Stimulated activated CD8-positive, alpha-beta memory T cell treated with anti-CD3 and anti-CD28 coated beads, Interleukin-12 subunit alpha, Interleukin-12 subunit beta, amount 100 ng/mL, for 24 hours (primary cell): ENCODE results near the gene ZNF609.
"Not testable (repeated sequence)": the region's sequence is repeated elsewhere in the genome, so short reads cannot be mapped to it uniquely, and the experiment has no call there.

Experiments used
- DNase-seq: peaks from one replicate; pipeline ENCODE4 v3.0.0-alpha.2; 2020; ENCODE audit errors: extremely low read depth

ZNF609 gene

DNA sequence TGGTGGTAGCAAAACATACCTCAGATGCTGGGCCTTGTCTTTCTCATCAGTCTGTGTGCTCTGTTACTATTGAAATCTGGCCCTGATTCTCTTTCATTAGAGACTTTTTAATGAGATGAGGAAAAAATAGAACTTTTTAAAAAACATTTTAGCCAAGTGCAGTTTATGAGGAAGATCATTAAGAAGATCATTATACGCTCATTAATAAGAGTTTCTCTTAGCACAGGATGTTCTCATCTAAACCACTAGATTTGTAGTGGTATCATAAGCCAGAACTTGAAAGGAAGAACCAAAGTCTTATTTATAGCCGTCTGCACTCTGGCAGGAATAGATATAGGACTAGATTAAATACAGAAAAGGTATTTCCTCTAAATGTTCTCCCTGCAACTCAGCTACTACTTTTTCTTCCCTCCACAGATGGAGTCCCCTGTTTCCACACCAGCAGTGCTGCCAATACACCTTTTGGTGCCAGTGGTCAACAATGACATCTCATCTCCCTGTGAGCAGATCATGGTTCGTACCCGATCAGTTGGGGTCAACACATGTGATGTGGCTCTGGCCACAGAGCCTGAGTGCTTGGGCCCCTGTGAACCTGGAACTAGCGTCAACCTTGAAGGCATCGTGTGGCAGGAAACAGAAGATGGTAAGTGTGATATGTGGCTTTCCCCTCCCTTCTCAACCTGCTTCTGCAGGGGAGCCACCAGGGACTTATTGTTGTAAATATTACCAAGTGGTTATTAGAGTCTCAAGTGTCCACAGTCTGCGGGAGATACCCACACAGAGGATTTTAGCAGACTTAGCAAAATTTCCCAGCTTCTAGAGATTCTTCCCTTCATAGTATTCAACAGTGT is 162.3 kb downstream of the ZNF609 start:
- no peak for DNase-seq

DNA sequence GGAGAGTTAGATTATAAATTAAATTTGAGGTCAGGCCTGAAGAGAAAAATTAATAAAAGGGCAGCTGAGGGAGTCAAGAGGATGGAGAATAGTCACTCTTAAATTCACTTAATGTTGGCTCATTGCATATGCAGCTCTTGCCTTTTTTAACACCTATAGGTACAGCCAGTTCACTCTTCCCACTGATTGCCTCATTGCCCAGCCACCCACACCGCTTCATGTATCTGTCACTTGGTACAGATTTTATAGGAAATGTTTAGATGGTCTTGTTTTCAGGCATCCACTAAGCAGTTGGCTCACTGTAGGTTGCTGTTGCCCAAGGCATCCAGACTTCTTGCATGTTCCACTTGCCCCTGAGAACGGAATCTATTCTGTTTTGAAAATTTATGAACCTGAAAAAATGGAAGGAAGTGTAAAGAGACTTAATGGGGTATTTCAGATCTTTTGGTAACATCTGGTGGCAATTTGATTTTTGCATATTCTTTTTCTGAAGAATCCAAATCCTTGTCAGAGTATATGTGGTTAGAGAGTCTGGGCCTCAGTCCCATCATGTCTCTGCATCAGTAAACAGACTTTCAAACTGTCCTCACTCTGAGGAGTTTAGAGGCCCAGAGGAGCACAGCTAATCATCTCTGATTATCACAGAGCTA is 163.1 kb downstream of the ZNF609 start:
- no peak for DNase-seq

DNA sequence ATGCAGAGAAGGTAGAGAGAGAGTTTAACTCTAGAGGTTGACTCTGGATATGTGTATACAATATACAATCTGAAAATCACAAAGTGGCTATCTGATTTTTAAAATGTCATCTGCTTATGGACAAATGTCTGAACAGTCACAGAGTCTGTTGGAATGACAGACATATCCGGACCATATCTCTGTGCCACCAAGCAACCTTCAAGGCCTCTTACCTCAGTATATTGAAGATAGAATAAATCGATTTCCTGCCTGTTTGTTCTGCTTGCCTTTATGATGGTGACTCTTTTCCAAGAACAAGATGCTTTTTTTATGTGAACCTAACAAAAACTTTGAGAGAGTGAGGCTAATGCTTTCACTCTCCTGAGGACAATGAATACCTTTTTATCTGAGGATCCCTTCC is 163.9 kb downstream of the ZNF609 start:
- no peak for DNase-seq

DNA sequence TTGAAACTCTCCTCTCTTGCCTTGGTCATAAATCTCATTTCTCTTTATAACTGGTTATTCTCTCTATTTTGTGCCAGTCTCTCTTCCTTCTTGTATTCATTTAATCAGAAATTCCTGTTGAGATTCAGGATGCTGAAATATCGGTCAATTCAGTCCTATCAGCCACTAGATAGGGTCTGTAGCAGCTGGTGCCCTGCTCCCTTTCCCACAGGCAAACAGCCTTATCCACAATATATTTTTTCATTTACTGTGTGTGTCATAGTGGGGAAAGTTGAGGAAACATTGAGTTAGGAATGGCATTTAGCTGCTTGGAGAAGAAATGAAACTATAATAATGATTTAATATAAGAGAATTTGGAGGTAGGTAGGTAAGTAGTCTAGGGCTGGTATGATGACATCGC is 168.7 kb downstream of the ZNF609 start:
- no peak for DNase-seq

DNA sequence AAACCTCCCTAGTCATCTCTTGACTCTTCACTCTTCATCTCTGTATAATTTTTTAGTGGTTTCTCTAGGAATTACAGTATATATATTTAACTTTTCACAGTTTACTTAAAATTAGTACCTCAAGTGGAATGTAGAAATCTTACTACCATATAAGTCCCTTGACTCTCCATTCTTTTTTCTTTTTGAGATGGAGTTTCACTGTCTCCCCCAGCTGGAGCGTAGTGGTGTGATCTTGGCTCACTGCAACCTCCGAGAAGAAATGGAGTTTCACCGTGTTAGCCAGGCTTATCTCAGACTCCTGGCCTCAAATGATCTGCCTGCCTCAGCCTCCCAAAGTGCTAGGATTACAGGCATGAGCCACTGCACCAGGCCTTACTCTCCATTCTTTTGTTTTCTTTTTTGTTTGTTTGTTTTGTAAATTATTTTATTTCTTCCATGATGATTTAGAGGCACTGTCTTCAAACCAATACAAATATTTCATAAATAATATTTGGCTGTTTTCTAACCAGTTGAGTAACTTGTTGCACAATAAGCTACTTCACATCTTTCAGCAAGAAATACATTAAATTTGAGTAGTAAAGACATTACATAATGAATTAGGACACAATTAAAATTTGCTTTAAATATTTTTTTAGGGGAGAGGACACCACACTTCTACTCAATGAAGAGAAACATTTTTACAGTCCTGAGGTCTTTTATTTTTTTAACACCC is 170.2 kb downstream of the ZNF609 start:
- no peak for DNase-seq

DNA sequence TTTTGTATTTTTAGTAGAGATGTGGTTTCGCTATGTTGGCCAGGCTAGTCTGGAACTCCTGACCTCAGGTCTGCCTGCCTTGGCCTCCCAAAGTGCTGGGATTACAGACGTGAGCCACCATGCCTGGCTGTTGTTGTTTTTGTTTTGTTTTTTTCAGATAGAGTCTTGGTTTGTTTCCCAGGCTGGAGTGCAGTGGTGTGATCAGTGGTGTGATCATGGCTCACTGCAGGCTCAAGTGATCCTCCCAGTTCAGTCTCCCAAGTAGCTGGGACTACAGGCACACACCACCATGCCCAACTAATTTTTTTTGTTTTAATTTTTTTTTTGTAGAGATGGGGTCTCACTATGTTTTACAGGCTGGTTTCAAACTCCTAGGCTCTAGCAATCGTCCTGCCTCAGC is 172.3 kb downstream of the ZNF609 start:
- not testable (repeated sequence) for DNase-seq

DNA sequence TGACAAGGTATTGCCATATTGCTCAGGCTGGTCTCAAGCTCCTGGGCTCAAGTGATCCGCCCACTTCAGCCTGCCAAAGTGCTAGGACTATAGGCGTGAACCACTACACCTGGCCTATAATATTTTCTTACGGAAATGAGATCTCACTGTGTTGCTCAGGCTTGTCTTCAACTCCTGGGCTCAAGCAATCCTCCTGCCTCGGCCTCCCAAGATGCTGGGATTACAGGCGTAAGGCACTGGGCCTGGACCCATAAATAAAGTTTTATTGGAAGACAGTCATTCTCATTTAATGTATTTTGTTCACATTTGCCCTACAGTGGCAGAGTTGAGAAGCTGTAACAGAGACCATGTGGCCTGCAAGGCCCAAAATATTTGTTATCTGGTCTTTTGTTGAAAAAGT is 173.0 kb downstream of the ZNF609 start:
- no peak for DNase-seq

DNA sequence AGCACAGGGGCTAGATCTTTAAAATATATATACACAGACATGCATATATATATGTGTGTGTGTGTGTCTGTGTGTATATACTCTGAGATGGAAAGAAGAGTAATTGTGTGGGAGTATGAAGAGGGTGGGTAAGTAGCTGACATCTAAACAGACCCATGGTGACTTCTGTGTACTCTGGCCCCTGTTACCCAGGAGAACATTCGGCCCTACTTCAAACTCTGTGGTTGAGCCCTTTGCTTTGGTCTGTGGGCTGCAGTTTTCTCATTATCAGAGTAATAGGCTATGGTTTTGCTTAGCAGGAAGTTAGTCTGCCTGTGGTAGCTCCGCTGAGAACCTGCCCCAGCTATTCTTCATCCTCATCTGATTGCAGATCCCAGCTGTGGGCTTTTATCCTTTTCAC is 173.6 kb downstream of the ZNF609 start:
- no peak for DNase-seq

DNA sequence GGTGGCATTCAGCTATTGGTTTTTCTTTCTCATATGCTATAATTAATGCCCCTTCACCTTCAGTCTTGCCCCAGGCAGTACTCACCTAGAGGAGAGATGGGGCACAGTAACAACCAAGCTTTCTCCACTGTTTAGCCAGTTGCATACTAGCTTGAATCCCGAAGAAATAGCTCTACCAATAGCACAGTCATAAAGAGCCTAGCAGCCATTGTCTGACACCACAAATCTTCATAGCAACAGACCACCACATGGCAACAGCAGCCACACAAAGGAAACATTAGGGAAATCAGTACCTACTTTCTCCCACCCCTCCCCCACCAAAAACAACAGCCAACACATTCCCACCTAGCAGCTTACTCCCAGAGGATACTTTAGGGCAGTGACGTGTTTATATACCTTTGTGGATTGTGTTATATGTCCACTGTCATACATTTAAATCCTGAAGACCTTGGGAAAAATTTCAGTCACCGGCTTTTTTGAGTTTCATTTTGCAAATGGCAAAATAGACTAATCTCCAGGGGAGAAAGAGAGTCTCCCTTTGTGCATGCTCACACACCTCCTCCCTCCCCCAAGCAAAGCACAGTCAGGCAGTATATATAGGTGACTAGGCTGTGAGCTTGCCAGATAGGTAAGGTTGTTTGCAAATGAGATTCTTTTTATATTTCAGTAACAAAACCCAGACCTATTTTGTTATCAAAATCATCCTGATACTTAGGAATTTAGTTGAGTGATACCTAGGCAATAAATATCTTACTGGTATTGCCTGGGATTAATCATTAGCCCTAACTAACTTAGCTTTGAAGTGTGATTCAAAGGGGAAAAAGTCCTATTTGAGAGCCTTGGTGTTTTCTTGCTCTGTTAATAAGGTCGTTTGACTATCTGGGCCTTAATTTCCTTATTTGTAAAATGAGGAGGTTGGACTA is 174.5 kb downstream of the ZNF609 start:
- no peak for DNase-seq

DNA sequence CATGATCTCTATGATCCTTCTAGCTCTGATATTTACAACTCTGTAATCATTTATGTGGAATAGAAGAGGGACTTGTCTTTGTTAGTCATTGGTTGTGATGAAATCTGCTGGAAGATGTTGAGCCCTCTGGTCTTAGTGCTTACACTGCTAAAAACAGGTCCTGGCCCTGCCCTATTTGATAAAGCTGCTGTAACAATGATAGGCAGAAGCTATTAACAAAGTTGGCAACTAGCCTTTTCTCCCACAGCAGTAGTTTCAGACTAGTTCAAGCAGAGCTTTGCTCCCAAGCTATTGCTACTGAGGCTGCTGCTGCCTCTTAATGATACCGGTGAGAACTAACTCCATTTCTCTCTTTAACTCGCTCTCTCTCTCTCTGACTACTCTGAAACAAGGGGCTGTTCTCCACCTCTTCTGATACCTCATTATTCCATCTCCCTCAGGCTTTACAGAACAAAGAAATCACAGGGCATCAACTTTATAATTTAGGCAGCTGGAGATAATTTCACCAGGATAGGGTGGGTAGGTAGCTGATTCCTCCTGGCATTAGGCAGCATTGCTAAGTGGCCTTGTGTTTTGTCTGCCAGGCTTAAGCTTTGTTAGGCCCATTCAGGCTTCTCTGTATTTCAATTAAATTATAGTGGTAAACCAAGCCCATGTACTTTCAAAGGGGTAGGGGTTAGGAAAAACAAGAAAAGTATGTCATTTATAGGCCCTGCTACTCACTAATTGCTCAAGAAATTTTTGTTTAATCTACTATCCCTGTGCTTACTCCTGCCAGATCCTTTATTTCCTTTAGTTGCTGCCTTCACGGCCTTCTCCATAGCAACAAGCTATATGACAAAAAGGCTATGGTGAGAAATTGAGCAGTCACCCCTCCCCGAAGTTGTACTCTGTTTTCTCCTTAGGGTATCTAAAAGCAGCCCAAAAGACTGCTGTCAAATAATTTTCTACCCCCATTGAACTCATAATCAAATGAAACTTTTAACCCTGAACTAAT is 175.4 kb downstream of the ZNF609 start:
- DNase-seq = no peak

DNA sequence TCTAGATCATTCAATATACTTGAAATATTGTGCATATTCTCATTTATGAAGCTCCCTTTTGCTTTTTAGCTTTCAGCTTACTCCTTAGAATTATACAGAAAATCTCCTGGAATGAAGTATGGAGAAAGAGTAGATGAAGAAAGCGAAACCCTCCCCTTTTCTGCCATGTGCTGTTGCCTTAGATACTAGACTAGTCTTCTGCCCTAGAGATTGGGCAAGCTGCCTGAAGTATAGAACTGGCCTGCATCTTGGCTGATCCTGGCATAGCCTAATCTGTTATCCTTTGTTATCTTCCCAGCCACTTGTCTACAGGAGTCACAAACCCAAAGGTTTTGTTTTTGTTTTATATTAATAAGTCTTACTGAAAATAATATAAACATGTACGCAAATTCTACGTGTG is 176.2 kb downstream of the ZNF609 start:
- no peak for DNase-seq

DNA sequence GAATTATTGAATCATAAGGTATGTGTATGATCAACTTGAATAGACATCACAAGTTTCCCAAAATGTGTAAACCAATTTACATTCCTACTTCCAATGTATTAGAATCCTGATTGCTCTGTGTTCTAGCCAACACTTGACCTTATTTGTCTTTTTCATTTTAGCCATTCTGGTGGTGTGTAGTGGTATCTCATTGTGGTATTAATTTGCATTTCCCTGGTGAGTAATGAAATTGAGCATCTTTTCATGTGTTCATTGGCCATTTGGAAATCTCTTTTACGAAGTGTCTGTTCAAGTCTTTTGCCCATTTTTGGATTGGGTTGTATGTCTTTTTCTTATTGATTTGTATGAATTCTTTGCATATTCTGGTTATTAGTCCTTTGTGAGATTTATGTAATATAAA is 177.0 kb downstream of the ZNF609 start:
- DNase-seq = no peak

DNA sequence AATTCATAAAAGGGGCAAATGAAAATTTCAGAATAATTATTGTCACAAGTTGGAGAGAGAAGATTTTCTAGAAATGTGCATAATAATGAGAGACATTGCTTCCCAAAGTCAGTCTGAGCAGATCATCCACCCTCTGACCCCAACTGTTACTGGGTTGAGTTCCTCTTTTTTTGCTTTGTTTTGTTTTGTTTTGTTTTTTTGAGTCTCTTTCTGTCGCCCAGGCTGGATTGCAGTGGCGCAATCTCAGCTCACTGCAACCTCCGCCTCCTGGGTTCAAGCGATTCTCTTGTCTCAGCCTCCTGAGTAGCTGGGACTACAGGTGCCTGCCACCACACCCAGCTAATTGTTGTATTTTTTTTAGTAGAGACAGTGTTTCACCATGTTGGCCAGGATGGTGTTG is 179.4 kb downstream of the ZNF609 start:
- DNase-seq = not testable (repeated sequence)

DNA sequence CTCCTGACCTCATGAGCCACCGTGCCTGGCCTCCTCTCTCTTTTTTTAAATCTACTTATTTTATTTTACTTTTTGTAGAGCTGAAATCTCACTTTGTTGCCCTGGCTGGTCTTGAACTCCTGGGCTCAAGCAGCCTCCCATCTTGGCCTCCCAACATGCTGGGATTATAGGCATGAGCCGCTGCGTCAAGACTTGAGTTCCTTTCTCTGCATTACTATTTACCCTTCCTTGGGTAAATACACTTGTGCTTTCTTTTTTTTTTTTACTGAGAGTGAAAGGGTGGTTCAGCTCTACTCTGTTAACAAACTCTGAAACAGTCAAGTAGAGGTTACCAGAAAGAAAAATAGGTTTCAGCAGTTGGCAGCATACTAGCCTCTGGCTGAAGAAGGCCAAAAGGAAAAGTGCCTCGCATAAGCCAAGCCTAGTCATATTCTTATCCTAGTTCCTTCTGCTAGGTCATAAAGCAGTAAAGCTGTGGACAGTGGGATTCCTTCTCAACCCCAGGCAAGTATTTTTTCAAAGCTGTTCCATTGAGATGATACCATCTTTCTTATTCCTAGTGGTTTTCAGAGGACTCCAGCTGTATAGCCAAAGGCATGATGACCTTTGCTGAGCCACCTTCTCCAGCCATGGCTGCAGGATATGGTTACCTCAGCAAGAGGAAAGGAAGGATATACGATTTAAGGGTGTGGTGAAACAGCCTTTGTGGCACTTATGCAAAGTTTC is 179.9 kb downstream of the ZNF609 start:
- DNase-seq = no peak

DNA sequence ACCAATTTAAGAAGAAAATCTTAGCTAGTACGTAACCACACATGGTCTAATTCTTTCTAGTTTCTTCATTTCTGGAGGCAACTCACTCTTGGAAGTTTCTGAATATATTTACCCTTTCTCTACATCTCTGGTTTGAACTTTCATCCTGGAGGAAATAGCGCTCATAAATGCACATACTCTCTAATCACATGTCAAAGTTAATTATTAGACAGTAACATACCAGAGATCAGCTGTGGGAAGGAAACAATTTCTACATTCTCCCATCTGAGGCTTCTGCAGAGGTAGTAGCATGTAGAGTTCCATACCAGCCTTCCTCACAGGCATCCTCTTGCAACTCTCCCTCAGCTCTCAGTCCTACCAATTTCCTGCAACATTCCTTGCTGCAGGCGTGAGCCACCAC is 182.5 kb downstream of the ZNF609 start:
- DNase-seq = no peak

DNA sequence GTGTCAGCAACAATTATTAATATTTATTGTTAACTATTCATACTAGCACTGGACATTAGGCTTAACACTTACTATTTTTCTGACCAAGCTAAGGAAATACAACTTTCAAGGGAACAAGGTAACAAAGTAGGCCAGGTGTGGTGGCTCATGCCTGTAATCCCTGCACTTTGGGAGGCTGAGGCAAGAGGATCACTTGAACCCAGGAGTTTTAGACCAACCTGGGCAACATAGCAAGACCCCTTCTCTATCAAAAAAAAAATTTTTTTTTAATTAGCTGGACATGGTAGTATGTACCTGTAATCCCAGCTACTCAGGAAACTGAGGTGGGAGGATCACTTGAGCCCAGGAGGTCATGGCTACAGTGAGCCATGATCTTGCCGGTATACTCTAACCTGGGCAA is 183.3 kb downstream of the ZNF609 start:
- DNase-seq = no peak

DNA sequence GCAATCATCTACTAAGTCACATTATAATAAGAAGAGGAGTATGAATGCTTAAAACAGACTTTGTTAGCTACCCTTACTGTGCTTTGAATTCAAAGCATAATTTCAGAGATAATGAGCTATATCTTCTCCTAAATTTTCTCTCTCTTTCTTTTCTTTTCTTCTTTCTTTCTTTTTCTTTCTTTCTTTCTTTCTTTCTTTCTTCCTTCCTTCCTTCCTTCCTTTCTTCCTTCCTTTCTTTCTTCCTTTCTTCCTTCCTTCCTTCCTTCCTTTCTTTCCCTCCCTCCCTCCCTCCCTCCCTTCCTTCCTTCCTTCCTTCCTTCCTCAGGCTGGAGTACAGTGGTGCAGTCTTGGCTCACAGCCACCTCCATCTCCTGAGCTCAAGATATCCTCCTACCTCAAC is 184.4 kb downstream of the ZNF609 start:
- DNase-seq = not testable (repeated sequence)

DNA sequence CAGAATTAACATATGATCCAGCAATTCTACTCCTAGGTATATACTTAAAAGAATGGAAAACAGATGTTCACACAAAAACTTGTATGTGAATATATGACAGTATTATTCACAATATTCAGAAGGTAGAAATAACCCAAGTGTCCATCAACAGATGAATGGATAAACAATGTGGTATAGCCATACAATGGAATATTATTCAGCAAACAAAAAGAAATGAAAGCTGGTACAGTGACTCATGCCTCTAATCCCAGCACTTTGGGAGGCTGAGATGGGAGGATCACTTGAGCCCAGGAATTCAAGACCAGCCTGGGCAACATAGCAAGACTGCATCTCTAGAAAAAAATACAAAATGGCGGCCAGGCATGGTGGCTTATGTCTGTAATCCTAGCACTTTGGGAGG is 185.6 kb downstream of the ZNF609 start:
- no peak for DNase-seq

DNA sequence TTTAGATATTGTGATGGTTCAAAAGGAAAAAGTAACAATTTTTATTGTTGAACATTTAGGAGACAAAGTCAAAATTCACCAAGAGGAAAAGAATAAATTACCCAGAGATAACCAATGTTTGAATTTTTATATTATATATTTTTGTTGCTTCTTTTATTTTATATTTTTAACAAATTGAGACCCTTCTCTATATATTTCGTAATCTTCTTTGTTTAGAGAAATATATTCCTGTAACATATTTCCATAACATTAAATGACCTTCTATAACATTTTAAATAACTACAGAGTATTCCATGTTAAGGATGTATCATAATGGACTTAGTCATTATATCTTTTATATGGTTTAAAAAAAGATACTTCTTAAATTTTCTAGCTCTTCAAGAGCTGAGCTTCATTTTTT is 187.0 kb downstream of the ZNF609 start:
- no peak for DNase-seq

DNA sequence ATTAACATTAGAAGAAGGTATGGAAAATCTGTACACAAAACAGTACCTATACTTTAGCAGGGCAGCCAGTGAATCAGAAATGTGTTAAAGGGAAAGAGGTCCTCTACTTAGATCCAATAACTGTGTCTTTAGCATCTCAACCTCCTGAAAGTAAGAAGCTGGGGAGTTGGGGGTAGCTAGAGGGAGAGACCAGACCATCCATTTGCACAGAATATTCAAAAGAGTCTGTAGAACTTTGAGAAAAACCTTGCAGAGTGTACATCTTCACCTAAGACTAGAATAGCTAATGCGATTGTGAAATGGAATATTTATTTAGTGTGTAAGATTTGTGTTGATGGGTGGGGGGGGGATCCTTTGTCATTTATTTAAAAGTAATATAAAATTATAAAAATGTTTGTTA is 190.2 kb downstream of the ZNF609 start:
- DNase-seq = no peak
